ENCODE measurements around the gene OR2M2.

- TF ChIP-seq CTCF (IDR thresholded peaks at IDR 0.05) = no peak
- TF ChIP-seq POLR2AphosphoS5 (IDR thresholded peaks at IDR 0.05) = no peak
- no peak for TF ChIP-seq POLR2A (IDR thresholded peaks at IDR 0.05)
Observed at GRCh38 chr1:248189026-248189425, 14.4 kb downstream of the OR2M2 start.

Data from transverse colon (tissue), 4 donors.